DMS53 treated with DMSO at 0.1 percent for 48 hours (cell line): ENCODE data around the gene EDA.
A peak's percentile ranks its signal among the peaks of the same experiment; 100 is the strongest.
"Not testable (repeated sequence)": the region's sequence is repeated elsewhere in the genome, so short reads cannot be mapped to it uniquely, and the experiment has no call there.

ENCODE experiments used
- DNase-seq: peaks from one replicate; lab custom pipeline; 2025; ENCODE audit not compliant: unreplicated experiment; lab: John Stamatoyannopoulos, UW

EDA gene

DNA sequence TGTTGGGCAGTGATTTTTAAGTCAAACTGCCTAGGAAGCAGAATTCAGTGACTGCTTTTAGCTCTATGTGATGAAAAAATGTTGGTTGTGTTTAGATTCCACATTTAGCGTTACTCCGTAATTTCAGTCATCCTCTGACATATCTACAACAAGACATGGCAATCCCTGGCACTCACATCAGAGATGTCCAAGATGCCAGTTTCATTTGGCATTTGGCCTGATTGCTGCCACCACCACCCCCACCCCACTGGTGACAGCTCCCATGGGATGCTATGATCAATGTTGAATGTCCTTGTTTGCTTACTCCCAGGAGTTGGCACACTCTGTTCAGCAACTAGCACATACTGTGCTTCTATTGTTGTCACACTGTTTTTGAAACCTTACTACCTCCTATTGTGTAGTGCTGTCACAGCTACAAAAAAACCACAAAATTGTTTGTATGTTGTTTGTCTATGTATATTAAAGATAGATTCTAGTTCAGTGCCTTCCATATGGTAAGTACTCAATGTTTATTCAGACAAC, 332.4 kb downstream of the EDA start:
- peak; percentile 67 for DNase-seq

DNA sequence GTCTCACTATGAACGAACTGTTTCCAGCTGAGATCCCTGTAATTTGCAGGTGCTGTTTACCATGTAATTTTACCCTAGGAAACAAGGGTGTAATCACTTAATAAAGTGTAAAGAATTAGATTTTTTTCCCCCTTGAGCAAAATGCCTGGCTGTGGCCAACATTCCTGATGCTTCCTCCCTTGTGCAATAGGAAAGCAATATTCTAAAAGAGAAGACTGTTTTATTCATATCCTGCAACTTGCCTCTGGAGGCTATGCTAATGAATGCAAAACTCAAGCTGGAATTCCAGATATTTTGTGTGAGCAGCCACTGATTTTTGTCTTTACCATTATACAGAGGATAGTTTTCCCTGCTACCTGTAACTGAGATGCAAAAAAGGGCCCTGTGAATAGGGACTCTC, 335.8 kb downstream of the EDA start:
- DNase-seq, result no peak

DNA sequence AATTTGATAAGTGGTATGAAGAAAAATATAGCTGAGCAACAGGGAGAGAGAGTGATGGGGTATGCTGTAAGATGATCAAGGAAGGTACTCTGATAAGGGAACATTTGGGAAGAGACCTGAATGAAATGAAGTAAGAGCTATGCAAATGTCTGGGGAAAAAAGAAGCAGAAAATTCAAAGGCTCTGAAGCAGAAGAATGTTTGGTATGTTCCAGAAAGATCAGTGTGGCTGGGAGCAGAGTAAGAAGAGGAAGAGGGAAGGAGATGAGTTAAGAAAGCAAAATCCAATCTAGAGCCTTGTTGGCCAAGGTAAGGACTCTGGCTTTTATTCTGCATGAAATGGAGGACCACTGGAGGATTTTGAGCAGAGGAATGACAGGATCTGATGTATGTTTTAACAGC, 343.8 kb downstream of the EDA start:
- no peak for DNase-seq

DNA sequence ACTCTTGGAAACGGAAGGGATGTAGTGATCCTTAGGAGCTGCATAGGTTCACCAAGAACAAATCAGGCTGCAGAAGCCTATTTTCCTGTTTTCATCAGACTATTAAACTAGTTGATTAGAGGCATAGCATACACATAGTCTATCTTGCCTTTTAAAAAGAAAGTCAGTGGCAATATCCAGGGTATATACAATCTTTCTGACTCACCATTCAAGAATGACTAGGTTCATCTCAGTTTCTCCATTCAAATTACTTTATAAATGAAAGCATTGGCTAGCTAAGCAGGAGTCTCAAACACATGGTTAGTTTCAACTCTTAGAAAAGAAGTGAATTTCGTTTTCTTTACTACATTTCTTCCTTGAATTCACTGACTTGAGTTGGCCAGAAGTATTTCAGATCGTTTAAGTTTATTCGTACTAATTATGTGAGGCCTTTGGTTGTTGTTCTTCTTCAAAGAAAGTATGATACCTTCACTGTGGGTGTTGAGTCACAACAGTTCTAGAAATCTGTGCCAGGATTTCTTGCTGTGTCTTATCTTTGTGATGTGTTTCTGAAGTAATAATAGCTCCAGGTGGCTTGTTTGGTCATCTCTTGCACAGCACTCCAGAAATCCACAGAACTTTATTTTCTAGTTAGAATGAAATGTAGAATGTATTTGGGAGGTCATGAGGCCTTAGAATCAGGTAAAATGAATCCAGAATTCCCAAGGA, 345.6 kb downstream of the EDA start:
- no peak for DNase-seq

DNA sequence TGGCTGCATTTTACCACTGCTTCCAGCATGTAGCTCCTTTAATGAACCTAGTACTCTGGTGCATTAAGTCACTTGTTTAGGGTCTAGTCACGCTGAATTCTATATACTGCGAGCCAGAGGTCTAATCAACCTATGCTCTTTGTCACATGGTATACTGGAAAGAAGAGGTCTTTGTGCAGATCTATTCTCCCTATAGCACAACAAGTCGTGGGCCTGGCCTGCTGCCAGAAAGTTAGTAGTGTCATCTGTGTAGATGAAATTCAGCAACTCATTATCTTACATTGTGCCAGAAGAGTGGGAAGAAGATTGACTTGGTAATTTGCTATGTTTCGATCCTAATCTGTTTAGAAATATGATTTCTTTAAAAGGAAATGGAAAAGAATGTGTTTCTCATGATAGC, 353.0 kb downstream of the EDA start:
- no peak for DNase-seq

DNA sequence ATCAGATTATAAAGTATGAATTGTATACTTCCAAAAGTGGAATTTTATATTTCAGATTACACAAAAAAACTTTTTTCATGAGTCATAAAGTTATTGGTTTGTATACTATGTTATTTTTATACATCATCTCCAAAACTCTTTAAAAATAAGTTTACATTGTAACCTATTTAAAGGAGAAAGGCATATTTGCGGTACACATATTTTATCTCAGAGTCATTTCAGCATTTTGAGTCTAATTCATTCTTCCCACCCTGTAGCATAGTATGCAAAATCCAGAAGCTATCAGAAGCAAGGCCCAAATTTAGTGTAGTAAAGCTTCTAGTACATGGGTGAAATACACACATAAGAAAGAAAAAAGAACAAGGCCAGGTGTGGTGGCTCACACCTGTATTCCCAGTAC, 353.5 kb downstream of the EDA start:
- DNase-seq, result no peak

DNA sequence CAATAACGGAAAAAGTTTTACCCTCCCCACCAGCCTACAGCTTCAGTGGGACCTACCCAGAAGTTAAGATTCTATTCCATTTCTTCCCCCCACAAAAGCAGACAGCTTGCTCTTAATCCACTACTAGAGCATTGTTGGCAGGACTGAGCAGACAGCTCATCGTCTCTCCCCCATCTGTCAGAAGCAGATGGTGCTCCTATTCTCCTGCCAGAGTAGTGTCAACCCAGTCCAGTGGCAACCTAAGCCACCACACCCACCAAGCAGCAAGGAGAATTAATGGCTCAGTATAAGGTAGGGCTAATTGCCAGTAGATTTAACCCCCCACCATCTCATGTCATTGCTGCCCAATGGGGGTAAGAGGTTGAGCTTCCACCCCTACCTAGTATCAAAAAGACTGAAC, 371.8 kb downstream of the EDA start:
- DNase-seq, result no peak

DNA sequence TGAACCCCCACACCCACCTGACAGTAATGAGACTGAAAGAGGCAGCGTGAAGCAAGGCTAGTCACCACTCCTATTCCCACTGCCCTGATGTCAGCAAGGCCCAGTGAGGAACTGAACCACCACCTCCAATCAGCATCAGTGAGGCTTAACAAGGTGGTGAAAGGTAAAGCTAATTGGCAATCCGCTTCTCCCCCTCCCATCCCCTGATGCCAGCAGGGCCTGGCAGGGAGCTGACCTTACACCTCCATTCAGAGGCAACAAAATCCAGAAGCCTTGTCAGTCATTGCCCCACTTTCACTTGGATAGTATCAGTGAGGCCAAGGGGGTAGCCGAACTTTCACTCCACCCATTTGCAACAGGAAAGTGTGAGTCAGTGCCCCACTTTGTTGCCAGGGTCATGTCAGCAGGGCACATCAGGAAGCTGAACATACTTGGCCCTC, 373.1 kb downstream of the EDA start:
- DNase-seq, result no peak

DNA sequence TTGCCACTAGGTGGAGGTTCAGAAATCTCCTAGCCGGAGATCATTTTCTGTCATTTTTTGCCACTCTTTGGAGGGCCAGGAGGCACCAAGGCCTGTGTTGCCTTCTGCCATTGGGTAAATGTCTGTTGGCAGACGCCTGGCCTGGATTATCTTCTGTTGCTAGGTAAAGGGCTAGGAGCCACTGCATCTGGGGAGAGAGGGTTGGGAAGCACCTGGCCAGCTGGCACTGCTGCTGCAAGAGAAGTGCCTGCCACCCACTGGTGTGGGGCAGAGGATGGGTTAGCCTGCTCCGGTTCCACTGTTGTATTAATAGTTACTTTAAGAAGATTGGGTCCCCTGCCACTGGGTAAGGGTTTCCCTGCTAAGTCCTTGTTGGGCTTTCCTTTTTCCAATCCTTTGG, 375.8 kb downstream of the EDA start:
- no peak for DNase-seq

DNA sequence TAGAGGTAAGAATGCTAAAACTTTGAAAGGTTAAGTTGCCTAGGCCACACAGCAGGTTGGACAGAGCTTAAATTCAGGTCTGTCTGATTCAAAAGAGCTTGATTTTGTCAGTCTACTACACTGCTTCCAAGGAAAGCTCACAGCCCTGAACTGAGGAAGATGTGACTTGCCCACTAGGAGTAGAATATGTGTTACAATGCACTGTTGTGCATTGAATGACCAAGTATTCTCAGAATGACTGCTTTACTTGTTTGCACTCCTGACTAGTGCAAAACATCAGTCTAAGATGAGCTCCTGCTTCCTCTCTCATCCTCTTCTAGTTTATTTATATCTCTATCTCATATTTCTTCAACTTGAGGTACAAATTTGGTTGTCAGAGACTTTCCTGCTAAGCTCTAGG, 377.6 kb downstream of the EDA start:
- DNase-seq, result no peak

DNA sequence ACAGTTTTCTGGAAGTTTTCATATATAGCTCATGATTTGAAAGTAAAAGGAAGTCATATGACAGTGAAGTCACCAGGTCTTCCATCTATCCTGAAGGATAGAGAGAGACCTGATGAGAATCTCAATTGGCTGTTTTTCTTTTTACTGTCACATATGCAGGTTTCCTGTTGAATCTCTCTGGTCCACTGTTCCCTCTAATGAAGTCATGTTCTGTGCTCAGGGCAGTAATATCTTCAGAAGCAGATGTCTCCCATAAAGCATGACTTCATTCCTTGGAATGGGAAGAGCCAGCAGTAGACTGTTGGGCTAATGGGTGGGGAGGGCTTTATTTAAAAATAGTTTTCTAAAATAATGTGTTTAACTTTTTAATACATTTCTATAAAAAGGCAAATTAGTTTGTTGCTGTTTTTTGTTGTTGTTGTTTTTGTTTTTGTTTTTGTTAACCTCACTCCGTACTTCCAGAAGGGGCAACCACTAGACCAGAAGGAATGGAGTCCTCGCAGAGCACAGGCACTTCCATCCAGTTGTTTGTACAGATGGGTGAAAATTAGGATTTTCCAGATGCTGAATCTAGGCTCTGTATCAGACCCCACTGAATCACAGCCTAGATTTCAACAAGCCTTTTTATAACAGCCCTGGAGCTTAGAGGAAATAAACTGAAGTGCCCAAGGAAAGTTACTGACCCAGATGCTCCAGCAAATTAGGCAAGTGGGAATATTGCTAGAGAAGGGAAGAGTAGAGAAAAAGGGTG, 379.6 kb downstream of the EDA start:
- no peak for DNase-seq

DNA sequence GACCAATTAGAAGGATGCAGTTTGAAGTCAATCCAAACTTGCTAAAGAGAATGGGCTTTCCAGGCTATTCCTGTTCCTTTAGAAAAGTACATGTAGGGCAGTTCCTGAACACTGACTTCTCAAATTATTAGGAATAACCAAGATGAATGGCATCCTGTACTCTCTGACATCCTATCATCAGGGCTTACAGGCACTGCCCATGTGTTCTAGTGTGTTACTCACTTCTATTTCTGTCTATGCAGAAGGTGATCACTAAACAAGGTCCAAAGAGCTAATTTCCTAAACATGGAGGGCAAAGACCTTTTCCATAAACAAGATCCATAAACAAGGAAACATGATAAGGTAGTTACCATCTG, 380.2 kb downstream of the EDA start:
- DNase-seq, result no peak

DNA sequence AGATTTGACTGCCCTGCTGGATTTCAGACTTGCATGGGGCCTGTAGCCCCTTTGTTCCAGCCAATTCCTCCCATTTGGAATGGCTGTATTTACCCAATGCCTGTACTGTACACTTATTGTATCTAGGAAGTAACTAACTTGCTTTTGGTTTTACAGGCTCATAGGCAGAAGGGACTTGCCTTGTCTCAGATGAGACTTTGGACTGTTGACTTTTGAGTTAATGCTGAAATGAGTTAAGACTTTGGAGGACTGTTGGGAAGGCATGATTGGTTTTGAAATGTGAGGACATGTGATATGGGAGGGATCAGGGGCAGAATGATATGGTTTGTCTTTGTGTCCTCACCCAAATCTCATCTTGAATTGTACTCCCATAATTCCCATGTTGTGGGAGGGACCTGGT, 382.4 kb downstream of the EDA start:
- DNase-seq, result not testable (repeated sequence)

DNA sequence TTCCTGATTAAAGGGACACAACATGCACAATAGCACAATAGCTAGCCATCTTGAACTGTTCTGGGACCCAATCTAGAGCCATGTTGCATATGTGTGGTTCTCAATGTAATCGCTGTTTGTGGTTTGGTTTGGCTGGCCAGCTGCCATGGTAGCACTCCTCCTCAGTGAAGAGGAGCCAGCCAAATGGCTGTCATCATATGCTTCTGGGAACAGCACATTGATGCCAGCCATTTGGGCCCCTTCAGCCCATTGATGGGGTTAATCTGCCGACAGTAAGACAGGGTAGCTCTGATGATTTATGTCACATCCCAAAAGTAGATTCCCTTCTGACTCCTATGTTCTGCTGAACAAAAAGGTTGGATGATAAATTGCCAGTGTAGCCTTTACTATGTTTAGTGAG, 385.4 kb downstream of the EDA start:
- DNase-seq, result no peak

DNA sequence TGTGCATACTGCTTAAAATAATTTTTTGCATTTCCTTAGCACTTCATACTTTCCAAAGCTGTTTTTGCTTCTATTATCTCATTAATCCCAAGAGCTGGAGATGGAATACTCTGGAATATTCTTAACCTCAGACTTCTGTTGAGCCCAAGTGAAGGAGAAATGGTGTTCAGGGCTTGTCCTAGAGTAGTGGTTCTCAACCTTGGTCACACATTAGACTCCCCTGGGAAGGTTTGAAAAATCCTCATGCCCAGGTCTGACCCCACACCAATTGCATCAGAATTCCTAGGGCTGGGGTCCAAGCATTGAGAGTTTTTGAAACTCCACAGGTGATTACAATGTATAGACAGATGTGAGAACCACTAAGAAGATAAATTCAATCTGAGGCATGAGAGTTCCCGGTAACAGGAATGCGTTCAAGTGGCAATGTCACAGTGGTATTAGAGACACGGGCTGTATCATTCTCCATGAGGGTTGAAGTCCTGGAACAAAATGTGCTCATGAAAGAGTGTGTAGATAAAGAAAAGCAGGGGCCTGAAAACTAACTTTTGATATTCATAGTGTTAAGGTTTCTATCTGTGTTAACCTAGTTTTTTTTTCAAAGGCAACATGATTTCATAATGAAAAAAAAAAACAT, 385.9 kb downstream of the EDA start:
- DNase-seq, result no peak

DNA sequence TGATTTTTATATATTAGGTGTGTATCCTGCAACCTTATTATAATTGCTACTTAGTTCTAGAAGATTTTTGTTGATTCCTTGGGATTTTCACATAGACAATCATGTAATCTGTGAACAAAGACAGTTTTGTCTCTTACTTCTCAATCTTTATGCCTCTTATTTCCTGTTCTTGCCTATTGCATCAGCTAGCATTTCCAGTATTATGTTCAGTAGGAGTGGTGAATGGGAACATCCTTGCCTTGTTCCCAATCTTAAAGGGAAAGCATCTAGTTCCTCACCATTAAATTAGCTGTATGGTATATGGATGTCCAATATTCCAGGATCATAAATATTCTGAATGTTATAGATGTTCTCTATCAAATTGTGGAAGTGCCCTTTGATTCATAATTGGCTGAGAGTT, 392.0 kb downstream of the EDA start:
- DNase-seq, result no peak

DNA sequence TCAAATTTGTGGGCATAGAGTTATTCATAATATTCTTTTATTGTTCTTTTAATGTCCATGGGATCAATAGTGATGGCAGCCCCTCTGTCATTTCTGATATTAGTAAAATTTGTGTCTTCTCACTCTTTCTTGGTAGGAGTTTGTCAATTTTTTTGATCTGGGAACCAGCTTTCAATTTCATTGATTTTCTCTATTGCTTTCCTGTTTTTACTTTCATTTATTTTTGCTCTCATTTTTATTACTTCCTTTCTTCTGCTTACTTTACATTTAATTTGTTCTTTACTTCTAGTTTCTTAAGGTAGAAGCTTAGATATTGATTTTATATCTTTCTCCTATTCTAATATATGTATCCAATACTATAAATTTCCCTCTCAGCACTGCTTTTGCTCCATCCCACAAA, 393.1 kb downstream of the EDA start:
- no peak for DNase-seq

DNA sequence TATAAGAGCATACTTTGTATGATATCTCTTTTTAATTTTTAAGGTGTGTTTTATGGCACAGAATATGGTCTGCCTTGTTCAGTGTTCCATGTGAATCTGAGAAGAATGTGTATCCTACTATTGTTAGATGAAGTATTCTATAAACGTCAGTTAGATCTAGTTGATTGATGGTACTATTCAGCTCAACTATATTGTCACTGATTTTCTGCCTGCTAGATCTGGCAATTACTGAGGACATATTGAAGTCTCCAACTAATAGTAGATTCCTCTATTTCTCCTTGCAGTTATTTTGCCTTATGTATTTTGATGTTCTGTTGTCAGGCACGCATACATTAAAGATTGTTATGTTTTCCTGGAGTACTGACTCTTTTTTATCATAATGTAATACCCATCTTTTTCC, 394.1 kb downstream of the EDA start:
- DNase-seq, result no peak

DNA sequence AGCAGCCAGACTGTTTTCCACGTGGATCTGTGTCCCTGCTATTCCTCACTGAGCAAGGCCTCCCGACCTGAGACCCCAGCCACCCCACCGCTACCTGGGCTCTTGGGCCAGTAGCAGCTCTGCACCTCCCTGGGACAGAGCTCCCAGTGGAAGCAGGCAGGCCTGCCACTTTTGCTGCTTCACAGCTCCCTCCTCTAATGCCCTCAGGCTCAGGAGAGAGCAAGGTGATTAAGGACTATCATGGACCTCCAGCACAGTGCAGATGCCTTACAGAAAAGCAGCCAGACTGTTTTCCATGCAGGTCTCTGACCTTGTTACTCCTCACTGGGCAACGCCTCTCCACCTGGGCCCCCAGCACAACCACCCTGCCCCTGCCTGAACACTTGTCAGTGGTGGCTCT, 396.8 kb downstream of the EDA start:
- no peak for DNase-seq

DNA sequence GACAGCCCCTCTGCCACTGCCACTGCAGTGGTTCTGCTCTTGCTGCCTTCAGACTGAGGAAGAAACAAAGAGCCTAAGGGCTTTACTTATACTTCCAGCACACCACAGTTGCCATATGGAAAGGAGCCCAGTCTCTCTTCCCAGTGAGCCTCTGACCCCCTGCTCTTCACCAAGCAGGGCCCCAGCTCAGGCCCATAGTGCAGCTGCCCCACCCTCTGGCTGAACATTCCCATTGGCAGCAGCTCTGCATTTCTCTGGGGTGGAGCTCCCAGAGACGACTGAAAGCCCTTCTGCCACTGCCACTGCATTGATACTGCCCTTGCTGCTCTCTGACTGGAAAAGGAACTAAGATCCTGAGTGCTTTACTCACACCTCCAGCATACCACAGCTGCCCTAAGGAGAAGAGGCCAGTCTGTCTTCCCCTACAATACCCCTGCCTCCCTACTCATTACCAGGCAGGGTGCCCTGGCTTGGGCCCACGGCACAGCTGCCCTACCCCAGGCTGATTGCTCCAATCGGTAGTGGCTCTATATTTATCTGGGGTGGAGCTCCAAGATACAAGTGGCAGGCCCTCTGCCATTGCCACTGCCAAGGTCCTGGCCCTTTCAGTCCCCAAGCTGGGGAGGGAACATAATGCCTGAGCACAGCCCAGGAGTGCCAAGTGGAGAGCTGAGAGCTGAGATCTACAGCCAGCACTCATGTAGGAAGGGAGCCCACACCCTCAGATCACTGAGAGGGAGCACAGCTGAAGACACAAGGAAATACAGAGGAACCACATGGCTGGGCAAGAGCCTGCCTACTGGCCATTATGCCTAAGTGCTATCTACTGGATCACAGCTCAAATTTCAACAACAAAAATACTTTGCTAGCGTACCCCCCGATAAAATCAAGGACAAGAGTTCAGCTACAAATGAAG, 397.8 kb downstream of the EDA start:
- no peak for DNase-seq

DNA sequence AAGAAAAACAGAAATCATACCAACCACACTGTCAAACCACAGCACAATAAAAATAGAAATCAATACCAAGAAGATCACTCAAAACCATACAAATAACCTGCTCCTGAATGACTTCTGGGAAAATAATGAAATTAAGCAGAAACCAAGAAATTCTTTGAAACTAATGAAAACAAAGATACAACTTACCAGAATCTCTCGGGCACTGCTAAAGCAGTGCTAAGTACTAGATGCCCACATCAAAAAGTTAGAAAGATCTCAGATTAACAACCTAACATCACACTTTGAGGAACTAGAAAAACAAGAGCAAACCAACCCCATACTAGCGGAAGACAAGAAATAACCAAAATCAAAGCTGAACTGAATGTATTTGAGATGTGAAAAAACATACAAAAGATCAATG, 400.6 kb downstream of the EDA start:
- DNase-seq, result no peak
